ENCODE data around the gene LCN1.
A peak's percentile ranks its signal among the peaks of the same experiment; 100 is the strongest.

The LCN1 gene

DNA sequence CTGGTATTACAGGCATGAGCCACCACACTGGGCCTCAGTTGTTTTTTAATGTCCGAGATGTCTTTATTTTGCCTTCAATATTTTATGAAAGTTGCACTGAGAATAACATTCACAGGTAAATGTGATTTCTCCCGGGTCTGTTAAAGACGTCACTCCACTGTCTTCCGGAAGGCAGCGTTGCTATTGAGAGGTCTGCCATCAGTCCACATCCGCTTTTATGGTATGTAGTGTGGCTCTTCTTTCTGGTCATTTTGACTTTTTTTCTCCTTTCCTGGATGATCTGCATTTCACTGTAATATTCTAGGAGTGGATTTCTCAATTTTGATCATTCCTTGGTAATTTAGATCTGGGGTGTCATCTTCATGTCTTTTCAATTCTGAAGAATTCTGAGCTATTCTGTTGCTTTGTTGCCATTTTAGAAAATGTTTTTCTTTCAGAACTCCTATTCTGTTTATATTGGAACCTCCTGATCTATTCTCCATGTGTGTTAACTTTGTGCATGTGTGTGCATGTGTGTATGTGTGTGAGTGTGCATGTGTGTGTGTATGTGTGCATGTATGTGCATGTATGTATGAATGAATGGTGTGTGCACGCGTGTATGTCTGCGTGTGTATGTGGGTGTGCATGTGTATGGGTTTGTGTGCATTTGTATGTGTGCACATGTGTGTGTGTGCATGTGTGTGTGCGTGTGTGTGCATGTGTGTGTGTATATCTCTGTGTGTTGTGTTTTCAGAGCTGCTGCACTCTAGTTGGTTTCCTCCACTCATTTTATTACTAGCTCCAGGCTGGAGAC, 1.9 kb upstream of the LCN1 start:
- no peaks in the 10 kb centered on the region for H3K27me3 ChIP-seq (replicated peaks)

DNA sequence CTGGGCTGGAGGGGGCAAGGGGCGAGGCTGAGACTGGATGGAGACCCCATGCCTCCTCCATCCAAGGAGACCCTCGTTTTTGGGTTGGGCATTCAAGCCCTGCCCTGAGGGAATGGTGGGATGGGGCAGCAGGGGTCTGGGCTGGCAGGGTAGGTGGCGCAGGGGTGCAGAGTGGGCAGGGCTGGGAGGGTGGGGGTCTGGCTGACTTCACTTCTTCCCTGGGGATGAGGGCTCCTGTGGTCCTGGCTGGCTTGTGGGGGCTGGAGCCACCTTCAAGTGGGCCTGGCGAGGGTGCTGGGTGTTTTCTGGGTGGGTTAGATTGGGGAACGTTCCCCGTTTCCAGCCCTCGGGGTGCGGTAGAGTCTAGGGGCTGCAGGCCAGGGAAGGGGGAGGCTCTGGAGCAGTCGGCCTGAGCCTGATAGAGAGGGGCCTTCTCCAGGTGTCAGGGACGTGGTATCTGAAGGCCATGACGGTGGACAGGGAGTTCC, 412 bp downstream of the LCN1 start:
- in situ Hi-C loops (cut with HindIII; ENCODE audit: low pct_ligation_motif_present, low sequenced_read_pairs) = no loop called here
- Histone ChIP-seq H3K27me3 (replicated peaks) (no peaks in the 10 kb centered on the region), H3K36me3 (replicated peaks) (no peaks in the 10 kb centered on the region), H3K4me3 (ENCODE audit: low read depth, low read length) (no peak overlapping the region), H3K27ac (no peak overlapping the region)
- TF ChIP-seq, protein P1, sequence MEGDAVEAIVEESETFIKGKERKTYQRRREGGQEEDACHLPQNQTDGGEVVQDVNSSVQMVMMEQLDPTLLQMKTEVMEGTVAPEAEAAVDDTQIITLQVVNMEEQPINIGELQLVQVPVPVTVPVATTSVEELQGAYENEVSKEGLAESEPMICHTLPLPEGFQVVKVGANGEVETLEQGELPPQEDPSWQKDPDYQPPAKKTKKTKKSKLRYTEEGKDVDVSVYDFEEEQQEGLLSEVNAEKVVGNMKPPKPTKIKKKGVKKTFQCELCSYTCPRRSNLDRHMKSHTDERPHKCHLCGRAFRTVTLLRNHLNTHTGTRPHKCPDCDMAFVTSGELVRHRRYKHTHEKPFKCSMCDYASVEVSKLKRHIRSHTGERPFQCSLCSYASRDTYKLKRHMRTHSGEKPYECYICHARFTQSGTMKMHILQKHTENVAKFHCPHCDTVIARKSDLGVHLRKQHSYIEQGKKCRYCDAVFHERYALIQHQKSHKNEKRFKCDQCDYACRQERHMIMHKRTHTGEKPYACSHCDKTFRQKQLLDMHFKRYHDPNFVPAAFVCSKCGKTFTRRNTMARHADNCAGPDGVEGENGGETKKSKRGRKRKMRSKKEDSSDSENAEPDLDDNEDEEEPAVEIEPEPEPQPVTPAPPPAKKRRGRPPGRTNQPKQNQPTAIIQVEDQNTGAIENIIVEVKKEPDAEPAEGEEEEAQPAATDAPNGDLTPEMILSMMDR (IDR thresholded peaks at IDR 0.05; ENCODE audit: low read depth, low read length, missing control alignments) = no peak
- no peak for DNase-seq

More for the DNA sequence above, 1.9 kb upstream of the LCN1 start:
- Histone ChIP-seq H3K4me3 (ENCODE audit: low read depth, low read length) (no peak overlapping the region), H3K27ac (no peak overlapping the region), H3K36me3 (replicated peaks) (no peaks in the 10 kb centered on the region)
- TF ChIP-seq, protein P1 (IDR thresholded peaks at IDR 0.05; ENCODE audit: low read depth, low read length, missing control alignments) = no peak
- in situ Hi-C loops (cut with HindIII; ENCODE audit: low pct_ligation_motif_present, low sequenced_read_pairs) = no loop called here
- no peak for DNase-seq

DNA sequence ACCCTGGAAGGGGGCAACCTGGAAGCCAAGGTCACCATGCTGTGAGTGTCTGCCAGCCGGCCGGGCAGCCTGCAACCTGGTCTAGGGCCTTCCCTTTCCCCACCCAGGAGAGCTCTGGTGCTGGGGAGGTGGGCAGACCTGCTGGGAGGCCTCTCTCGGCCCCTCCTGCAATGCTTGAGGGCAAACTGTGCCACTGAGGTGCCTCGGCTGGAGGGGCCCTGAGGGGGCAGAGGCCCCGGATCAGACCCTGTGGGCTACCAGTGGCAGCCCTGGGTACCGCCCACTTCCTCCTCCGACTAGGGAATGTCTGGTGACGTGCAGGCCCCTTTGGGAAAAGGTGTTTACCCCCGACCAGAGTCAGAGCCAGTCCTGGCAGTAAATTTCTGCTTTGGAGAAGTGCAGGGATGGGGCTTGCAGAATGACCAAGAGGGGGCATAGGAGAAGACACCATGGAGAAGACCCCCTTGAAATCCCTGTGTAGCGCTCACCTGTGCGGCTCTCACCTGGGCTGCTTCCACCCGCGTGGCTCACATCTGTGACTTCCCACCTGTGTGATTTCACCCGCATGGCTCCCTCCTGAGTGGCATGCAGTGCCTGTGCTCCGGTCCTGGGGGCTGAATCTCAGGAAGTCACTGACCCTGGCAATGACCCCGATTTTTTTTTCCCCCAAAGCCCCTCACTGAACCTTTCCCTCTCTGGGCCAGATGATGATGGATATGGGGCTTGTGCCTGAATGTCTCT, 1.1 kb downstream of the LCN1 start:
- Histone ChIP-seq H3K27me3 (replicated peaks) (no peaks in the 10 kb centered on the region), H3K4me3 (ENCODE audit: low read depth, low read length) (no peak overlapping the region), H3K36me3 (replicated peaks) (no peaks in the 10 kb centered on the region), H3K27ac (no peak overlapping the region)
- in situ Hi-C loops (cut with HindIII; ENCODE audit: low pct_ligation_motif_present, low sequenced_read_pairs) = no loop called here
- no peak for DNase-seq
- TF ChIP-seq, protein P1 (IDR thresholded peaks at IDR 0.05; ENCODE audit: low read depth, low read length, missing control alignments) = no peak

DNA sequence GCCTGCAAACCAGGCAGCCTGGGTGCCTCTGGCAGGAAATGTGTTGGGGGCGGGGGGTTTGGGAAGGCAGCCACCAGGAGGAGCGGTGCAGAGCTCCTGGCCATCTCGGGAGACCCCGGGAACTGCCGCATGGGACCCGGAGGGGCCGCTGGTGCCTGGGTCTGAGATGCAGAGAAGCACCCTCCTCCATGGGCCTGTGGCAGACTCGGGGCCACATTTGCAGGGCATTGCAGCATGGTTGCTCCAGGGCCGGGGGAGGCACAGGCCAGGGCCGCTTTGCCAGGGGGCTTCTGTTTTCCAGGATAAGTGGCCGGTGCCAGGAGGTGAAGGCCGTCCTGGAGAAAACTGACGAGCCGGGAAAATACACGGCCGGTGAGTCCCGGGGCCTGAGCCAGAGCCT, 1.7 kb downstream of the LCN1 start:
- in situ Hi-C loops (cut with HindIII; ENCODE audit: low pct_ligation_motif_present, low sequenced_read_pairs) = no loop called here
- Histone ChIP-seq H3K27ac (no peak overlapping the region), H3K4me3 (ENCODE audit: low read depth, low read length) (no peak overlapping the region), H3K27me3 (replicated peaks) (no peaks in the 10 kb centered on the region), H3K36me3 (replicated peaks) (no peaks in the 10 kb centered on the region)
- TF ChIP-seq, protein P1 (IDR thresholded peaks at IDR 0.05; ENCODE audit: low read depth, low read length, missing control alignments) = no peak
- DNase-seq = no peak

- in situ Hi-C loops (cut with HindIII; ENCODE audit: low pct_ligation_motif_present, low sequenced_read_pairs) = no loop called here
- DNase-seq = no peak
- no peaks in the 10 kb centered on the region for H3K27me3 ChIP-seq (replicated peaks)
- H3K36me3 ChIP-seq (replicated peaks) = no peaks in the 10 kb centered on the region
- no peak overlapping the region for H3K27ac ChIP-seq
- no peak overlapping the region for H3K4me3 ChIP-seq (ENCODE audit: low read depth, low read length)
- TF ChIP-seq, protein P1 (IDR thresholded peaks at IDR 0.05; ENCODE audit: low read depth, low read length, missing control alignments) = peak; percentile 8
These were observed 2.4 kb downstream of the LCN1 start for GRCh38 chr9:135523521-135524129.

Data from brain microvascular endothelial cell (primary cell).